UCSD-AML1 (cell line): ENCODE data around the gene GGT5.
A peak's percentile ranks its signal among the peaks of the same experiment; 100 is the strongest.
"Not testable (repeated sequence)": the region's sequence is repeated elsewhere in the genome, so short reads cannot be mapped to it uniquely, and the experiment has no call there.

Experiments
- DNase-seq: peaks from one replicate; lab custom pipeline; 2025; ENCODE audit not compliant: unreplicated experiment; lab: John Stamatoyannopoulos, UW

The GGT5 gene, protein sequence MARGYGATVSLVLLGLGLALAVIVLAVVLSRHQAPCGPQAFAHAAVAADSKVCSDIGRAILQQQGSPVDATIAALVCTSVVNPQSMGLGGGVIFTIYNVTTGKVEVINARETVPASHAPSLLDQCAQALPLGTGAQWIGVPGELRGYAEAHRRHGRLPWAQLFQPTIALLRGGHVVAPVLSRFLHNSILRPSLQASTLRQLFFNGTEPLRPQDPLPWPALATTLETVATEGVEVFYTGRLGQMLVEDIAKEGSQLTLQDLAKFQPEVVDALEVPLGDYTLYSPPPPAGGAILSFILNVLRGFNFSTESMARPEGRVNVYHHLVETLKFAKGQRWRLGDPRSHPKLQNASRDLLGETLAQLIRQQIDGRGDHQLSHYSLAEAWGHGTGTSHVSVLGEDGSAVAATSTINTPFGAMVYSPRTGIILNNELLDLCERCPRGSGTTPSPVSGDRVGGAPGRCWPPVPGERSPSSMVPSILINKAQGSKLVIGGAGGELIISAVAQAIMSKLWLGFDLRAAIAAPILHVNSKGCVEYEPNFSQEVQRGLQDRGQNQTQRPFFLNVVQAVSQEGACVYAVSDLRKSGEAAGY

DNA sequence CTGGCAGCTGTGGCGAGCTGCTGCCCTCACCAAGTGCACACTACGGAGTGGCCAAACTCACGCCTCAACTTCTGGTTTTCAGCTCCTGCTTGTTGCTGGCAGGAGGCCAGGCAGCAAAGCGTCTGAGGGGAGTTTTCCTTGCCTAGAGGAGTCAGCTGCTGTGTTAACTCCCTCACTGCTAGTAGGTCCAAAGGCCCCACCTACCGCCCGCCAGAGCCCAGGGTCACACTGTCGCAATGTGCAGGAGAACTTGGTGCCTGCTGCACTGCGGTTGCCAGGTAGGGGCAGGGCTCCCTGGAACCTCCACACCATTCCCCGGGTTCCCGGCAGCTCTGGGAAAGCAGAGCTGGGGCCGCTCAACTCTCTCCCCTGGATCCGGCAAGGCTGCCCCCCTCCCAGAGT lies at the start of gene GGT5:
TSS of gene GGT5 (minus strand) at position 53 of the 402 bp plus-strand sequence. CDS start 357 bp downstream, outside the sequence.
- peak; percentile 54 for DNase-seq

DNA sequence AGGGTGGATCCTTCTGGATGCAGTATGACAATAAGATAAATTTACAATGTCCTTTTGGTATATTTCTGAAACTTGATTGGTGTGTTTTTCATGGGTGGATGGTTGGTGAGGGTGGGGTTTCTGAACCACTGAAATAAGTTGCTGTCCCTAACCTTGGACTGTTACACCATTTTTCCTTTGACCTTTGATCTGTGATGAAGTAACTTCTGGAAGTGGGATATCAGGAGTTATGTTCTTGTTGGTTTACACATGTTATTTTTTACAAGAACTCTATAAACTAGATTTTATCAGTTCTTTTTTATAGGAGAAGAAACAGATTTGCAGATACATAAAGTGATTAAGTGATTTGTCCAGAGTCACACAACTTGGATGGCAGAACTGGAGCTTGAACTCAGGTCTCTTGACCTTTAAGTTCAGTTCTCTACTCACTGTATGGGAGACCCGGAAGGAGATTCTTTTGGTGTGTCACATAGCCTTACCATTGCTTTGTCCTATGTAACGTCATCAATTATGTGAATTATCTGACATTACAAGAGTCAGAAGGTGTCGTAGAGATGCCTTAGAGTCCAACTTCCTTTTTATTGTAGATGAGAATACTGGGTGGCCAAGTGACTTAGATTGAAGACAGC lies 47.4 kb upstream of the GGT5 start:
- not testable (repeated sequence) for DNase-seq

DNA sequence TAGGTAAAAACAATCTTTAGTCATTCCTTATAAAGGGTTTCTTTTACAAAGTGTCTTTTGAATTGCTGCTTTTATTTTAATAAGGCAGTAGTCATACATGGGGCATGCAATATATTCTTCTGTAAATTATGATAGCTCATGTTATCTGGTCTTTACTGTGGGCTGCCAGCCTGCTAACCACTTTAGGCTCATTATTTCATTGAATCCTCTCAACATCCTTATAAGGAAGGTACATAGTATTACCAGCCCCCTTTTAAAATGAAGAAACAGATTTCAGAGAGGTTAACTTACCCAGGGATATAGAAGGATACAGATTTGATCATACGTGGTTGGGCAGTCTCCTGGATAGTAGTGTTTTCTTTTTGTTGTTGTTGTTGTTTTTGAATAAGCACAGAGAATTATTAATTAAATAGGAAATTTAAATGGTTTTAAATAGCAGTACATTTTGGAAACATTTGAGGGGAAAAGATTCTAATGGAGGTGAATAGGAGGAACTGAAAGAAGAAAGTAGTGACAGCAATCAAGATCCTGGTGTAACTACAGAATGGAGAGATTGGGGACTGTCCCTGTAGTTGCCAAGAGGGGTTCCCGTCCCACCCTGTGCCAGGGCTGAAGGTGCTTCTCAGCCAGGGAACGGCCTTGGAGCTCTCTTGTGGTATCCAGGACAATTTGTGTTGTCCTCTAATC lies 46.8 kb upstream of the GGT5 start:
- no peak for DNase-seq

DNA sequence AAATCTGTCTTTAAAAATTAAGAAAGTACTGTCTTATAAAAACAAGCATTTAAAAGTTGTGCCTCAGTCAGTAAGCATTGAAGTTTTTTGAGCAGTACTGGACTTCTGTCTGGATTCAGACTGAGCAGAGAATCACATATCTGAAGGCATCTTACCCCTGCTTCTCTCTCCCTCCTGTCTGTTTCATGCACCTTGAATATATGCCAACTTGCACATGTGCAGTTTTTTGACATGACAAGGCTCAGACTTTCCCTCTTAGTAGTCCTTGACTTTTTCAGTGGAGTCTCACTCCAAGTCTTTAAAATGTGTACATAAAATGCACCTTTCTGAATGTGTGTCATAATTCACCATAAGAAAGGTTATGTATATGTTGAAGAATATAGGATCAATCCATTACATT lies 45.6 kb upstream of the GGT5 start:
- DNase-seq, result no peak

DNA sequence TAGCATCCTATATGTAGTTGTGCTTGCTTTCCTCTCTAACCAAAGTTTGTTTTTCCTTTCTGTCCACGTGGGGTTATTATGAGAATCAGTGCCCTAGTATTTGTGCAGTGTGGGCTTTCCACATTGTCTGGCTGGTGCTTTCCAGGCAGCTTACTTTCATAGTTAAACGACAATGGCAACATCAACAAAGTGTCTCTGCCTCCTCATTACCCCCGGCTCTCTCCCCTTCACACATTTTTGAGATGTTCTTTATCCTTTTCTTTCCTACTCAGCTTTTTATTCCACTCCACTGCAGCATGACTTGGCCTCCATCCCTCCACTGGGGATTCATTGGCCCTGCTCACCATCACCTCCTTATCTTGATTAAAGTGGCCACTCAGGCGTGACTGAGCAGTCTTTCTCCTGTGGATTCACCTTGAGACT lies 44.9 kb upstream of the GGT5 start:
- DNase-seq, result no peak

DNA sequence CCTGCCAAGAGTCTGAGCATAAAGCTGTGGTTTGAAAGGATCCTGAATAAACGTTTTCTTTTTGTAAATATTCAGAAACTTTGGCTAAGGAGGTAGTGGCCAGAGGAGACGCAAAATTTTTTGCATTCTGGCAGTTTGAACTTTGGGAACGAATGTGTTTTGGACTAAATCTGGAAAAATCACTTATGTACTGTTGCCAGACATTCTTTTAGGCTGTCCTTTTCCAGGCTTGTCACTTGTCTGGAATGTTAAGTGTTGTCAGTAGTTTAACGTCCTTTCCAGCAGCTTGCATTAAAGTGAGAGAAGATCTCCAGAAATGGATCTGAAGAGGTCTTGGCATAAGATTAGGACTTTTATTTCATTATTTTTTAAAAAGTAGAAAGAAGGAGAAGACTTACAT lies 44.2 kb upstream of the GGT5 start:
- DNase-seq, result no peak

DNA sequence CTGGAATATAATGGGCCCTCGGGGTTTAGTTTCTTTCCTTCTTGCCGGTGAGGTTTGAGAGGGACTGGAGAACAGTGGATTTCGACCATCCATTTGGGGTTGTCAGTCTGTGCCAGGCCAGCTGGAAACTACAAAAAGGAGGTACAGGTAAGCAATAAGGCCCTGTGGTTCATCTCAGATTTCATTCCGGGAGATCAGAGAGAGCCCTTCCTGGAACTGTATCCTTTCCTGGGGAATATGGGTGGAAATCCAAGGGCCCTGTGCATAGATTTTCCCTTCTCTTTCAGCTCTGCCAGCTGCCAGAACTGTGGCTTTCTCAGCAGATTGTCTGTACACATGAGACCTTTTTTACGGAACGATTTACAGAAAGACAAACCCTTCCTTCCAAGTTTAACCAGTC lies 42.9 kb upstream of the GGT5 start:
- not testable (repeated sequence) for DNase-seq

DNA sequence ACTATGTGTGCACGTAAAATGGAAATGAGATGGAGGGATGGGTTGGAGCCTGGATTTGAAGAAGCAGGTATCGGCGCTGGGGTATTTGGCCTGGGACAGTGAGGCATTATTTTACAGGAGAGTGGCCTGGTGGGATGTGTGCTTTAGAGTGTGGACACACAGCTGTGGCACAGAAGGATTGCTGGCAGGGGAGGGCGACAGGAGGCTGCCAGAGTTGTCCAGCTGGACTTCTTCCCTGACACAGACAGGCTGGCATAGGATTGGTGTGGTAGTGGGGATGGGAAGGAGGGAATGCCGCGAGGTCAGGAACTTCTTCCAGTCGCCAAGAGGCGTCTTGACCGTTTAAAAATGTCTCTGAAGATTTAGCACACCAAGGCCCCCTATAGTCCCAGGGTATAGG lies 42.3 kb upstream of the GGT5 start:
- not testable (repeated sequence) for DNase-seq

DNA sequence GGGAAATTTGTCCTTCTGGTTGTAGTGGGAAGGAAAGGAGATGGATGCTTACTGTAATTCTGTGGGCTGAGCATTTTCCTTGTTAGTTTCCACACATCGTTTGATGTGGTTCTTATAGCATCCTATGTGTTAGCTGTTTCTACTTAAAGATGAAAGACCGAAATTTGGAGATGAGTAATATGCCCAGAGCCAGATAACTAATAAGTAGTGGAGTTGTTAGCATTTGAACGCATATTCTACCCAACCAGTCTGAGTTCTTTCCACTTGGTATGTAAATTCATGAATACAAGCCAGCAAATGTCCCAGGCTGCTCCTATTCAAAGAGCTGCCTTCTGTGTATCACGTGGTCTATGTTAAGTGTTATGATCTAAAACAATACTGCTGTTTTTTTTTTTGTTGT lies 40.4 kb upstream of the GGT5 start:
- no peak for DNase-seq

DNA sequence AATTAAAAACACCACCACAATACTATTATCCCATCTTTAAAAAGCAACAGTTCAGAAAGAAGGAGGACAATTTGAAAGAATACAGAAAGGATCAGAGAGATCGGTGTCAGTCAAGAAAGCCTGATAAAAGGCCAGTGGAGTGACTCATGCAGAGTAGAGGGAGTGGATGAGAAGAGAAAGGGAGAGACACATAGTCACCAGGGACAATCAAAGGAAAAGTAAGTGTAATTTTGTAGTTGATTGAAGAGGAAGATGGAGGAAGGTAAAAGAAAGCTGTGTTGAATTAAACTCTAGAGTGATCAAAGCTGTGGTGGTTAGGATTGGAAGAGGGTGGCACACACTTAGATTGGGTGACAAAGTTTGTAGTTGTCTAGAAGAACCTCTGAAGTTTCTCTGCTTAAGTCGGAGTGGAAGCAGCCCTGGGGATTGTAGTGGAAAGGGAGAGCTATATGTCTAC lies 39.9 kb upstream of the GGT5 start:
- no peak for DNase-seq

DNA sequence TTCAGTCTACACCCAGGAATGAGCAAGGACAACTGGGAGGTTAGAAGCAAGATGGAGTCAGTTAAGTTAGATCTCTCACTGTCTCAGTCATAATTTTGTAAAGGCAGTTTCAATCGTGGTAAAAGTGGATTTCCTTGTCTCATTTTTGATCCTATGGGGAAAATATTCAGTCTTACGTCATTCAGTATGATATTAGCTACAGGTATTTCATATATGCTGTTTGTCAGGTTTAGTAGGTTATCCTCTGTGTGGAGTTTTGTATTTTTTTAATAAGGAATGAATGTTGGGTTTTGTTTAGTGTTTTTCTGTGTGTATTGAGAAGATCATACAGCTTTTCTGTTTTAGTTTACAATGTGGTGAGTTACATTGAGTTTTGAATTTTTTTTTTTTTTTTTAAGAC lies 37.5 kb upstream of the GGT5 start:
- DNase-seq, result no peak

DNA sequence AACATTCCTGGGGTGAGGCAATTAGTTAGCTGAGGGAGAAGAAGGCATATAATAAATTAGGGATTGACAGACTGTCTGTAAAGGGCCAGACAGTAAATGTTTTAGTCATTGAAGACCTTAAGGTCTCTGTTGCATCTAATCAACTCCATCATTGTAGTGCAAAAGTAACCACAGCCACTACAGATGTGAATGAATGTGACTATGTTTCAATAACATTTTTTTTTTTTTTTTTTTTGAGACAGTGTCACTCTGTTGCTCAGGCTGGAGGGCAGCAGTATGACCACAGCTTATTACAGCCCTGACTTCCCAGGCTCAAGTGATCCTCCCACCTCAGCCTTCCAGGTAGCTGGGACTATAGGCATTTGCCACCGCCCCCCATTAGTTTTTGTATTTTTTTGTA lies 35.5 kb upstream of the GGT5 start:
- not testable (repeated sequence) for DNase-seq

DNA sequence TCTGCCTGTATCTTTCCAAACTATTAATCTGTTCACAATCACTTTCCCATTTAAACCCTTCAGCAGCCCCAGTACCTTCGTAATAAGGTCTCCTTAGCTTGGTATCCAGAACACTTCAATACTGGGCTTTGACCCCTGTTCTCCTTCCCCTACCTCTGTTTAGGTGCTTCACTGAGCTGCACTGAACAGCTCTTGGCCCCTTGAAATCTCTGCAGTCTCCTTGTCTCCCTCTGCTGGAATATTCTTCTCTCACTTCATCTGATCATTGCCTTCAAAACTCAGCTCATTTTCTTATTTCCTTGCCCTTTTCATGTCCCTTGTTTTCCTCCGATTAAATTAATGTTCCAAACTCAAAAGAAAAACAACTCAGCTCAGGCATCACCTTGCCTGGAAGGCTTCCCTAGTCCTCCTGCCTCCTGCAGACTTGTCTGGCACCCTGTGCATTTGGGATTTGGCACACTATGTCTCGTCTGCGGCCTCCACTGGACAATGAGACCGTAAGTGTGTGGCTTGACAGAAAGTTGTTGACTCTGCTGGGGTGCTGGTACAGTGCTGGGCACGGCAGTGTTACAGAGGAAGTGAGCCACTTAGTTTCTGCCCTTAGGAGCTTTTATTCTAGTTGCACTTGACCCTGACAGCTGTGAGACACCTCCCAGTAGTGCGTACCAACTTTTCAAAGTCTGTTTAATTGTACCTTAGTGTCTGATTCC lies 30.0 kb upstream of the GGT5 start:
- DNase-seq, result not testable (repeated sequence)

DNA sequence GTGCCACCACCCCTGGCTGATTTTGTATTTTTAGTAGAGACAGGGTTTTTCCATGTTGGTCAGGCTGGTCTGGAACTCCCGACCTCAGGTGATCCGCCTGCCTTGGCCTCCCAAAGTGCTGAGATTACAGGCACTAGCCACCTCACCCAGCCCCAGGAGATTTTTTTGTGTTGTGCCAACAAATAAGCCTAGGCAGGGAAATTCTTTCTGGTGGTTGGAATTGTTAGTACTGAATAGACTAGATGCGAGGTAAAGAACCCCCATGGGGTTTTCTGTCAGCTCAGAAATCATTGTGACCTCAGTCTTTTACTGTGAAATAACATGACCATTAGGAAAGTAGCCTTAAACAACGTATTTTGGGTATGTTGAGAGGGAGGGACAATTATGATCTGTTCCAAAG lies 29.0 kb upstream of the GGT5 start:
- DNase-seq, result not testable (repeated sequence)

DNA sequence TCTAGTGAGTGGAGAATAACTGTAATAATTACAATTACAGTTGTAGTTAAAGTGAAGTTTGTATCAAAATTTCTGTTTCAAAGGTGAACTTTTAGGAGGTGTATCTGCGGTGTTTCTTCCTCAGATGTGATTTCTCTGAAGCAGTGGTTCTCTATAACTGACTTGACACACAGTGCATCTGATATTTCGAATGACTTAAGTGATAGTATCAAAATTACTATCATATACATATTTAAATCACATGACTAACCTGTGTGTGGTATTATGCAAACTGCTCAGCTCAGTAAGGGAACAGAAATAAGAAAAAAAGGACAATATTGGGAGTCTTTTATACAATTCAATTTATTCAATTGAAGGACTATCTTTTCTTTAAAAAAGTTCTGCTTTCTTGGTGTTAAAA lies 28.1 kb upstream of the GGT5 start:
- DNase-seq, result not testable (repeated sequence)

DNA sequence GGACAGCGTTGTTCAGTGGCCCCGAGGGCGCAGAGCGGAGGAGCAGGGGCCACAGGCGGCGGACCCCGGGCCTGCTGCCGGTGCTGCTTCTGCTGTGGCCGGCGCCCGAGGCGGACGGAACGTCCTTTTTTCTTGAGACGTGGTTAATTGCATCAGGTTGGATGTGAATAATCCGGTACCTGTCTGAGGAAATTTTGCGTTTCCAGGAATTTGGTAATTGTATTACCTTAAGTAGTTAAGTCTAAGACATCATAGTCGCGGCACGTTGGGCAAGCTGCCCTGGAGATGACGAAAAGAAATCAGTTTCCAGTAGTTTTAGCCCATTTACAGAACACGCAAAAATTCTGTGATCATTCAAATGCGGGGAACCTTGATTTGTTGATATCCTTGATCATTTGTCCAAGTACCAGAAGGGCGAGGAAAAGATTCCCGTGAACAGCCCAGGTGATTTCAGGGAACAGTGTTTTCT lies 26.5 kb upstream of the GGT5 start:
- no peak for DNase-seq

DNA sequence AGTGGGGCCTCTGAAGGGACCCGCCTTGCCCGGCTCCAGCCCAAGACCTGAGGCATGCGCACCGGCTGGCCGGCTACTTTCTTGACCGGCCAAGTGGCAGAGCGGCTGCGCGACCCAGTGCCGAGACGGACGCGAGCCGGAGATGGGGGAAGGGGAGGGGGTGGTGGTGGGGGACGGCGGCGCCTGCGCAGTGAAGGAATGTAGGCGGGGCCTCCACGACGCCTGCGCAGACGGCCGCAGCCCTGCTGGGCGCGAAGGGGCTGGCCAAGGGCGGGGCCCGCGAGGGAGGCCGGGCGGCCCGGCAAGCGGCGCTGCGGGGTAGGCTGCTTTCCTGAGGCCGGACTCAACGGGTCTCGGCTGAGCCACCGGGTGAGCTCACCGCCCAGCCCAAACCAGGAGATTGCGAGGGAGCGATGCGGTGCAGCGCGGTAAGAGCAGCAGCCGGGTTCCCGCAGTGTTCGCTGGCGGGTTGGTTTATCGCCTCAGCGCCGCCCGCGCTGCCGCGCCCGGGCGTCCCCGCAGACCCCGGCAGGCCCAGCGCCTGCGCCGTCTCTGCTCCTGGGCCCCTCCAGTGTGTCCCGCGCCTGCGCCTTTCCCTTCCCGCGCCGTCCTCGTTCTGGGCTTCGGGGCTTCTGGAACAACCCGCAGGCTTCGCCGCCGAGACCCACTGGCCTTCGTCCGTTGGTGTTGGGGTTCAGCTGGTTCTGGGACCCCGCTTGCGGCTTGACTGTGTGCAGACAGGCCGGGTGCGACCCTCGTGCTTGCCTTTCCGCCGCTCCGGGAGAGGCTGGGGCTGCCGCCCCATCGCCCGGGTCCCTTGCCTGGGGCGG lies 25.9 kb upstream of the GGT5 start, which contains the start of gene SPECC1L:
TSS of gene SPECC1L (plus strand) at position 276 of the 830 bp plus-strand sequence. CDS start 31,401 bp downstream, outside the sequence.
- DNase-seq, result peak; percentile 95

DNA sequence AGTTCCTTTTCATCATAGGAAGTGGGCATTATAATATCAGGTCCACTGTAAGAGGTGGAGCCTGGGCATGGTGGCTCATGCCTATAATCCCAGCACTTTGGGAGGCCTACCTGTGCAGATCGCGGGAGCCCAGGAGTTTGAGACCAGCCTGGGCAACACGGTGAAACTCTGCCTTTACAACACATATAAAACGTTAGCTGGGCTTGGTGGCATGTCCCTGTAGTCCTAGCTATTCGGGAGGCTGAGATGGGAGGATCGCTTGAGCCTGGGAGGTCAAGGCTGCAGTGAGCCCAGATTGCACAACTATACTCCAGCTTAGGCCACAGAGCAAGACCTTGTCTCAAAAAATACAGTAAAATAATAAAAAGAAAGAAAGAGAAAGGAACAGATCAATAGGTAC lies 21.6 kb upstream of the GGT5 start:
- not testable (repeated sequence) for DNase-seq

DNA sequence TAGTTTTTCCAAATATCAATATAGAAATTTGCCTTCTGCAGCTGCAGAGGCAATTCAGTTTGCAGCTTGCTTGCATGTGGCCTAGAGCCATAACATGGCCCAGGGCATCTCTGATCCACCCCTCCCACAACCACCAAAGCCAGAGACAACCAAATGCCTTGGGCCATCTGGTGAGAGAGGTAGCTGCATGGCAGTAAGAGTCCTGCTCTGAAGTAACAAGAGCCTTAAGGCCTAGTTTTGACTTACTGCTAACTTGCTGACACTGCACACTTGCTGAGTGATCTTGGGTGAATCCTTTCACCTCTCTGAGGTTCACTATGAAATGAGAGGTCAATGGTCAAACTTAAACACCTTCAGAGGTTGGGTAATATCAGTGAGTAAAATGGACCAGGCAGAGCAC lies 20.9 kb upstream of the GGT5 start:
- no peak for DNase-seq
